Muscle of arm (tissue), 14 donors: ENCODE data around the gene USO1. TPM values are rescaled to one million over a fixed set of nuclear protein-coding genes. Genes with fewer than 3 reads are reported as not detected.
"Not testable (repeated sequence)": the region's sequence is repeated elsewhere in the genome, so short reads cannot be mapped to it uniquely, and the experiment has no call there.

Experiments
- DNase-seq: peaks from one replicate; pipeline ENCODE4 v3.0.0-alpha.2; 2013
- long read RNA-seq, 11 donors: transcript quantifications; one replicate each; lab custom pipeline, GENCODE V29; 2026
- polyA plus RNA-seq, 12 donors: library from polyadenylated mRNA; unstranded; fragments of 120-200 nt; gene quantifications; one replicate each; pipeline ENCODE4 v1.2.1, GENCODE V29; 2013; ENCODE audit not compliant: insufficient read length in 12 of 12

The USO1 gene
- 100 to 1,000 TPM in 11 of 12 donors, not detected in 1; 122 to 292 (median 220) TPM for polyA plus RNA-seq
- long read RNA-seq, donor 1, full-length matches to known transcripts = 9 of 15 reads
- long read RNA-seq, donor 1, partial matches to known transcripts = 6 of 15 reads
- long read RNA-seq, donor 1, other reads (novel, unspliced or antisense) = 0 of 15 reads
- long read RNA-seq, donor 2, full-length matches to known transcripts = 6 of 30 reads
- long read RNA-seq, donor 2, partial matches to known transcripts = 13 of 30 reads
- long read RNA-seq, donor 2, other reads (novel, unspliced or antisense) = 11 of 30 reads
- long read RNA-seq, donor 3, full-length matches to known transcripts = 5 of 16 reads
- long read RNA-seq, donor 3, partial matches to known transcripts = 11 of 16 reads
- long read RNA-seq, donor 3, other reads (novel, unspliced or antisense) = 0 of 16 reads
- long read RNA-seq, donor 4, full-length matches to known transcripts = 2 of 15 reads
- long read RNA-seq, donor 4, partial matches to known transcripts = 13 of 15 reads
- long read RNA-seq, donor 4, other reads (novel, unspliced or antisense) = 0 of 15 reads
- long read RNA-seq, donor 5, full-length matches to known transcripts = 6 of 64 reads
- long read RNA-seq, donor 5, partial matches to known transcripts = 52 of 64 reads
- long read RNA-seq, donor 5, other reads (novel, unspliced or antisense) = 6 of 64 reads
- long read RNA-seq, donor 6, full-length matches to known transcripts = 1 of 25 reads
- long read RNA-seq, donor 6, partial matches to known transcripts = 24 of 25 reads
- long read RNA-seq, donor 6, other reads (novel, unspliced or antisense) = 0 of 25 reads
- long read RNA-seq, donor 7 = 0 reads
- long read RNA-seq, donor 8, full-length matches to known transcripts = 3 of 55 reads
- long read RNA-seq, donor 8, partial matches to known transcripts = 52 of 55 reads
- long read RNA-seq, donor 8, other reads (novel, unspliced or antisense) = 0 of 55 reads
- long read RNA-seq, donor 9, full-length matches to known transcripts = 2 of 10 reads
- long read RNA-seq, donor 9, partial matches to known transcripts = 8 of 10 reads
- long read RNA-seq, donor 9, other reads (novel, unspliced or antisense) = 0 of 10 reads
- long read RNA-seq, donor 10, full-length matches to known transcripts = 2 of 29 reads
- long read RNA-seq, donor 10, partial matches to known transcripts = 27 of 29 reads
- long read RNA-seq, donor 10, other reads (novel, unspliced or antisense) = 0 of 29 reads
- long read RNA-seq, donor 11, partial matches to known transcripts = 15 of 15 reads
- long read RNA-seq, donor 11, other reads (novel, unspliced or antisense) = 0 of 15 reads

- peak; percentile 100 for DNase-seq
These were observed at the start of gene USO1 for GRCh38 chr4:75724066-75724866. TSS of gene USO1 (plus strand) at chr4:75724577. CDS start at chr4:75724820, 243 bp downstream.

DNA sequence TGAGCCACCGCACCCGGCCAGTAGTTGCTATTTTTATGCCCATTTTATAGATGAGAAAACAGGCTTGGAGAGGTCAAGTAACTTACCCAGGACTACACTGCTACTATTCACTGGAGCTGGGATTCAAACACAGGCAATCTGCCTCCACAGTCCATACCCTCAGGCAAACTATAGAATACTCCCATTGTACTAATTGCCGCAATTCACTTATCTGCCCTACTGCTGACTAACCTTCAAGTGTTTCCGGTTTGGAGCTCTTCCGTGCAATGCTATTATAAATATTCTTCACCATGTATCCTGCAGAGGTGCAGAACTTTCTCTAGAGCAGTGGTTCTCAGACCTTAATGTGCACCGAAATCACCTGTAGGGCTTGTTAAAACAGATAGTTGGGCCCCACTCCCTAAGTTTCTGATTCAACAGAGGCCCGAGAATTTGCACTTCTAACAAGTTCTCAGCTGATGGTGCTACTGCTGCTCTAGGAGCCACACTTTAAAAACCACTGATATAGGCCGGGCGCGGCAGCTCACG lies 49.3 kb upstream of the USO1 start:
- DNase-seq = no peak

DNA sequence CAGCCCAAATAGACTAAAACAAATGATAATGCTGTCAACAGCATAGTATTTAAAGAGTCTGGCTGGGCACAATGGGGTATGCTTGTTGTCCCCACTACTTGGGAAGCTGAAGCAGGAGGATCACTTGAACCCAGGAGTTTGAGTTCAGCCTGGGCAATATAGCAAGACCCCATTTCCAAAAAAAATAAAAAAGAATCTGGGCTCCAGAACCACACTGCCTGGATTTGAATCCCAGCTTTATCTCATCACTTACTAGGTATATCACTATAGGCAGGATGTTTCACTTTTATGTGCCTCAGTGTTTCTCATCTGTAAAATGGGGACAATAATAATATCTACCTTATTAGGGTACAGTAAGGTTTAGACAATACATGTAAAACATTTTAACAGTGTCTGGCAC lies 45.9 kb upstream of the USO1 start:
- no peak for DNase-seq

- no peak for DNase-seq
These were observed 45.4 kb upstream of the USO1 start for GRCh38 chr4:75678965-75679364.

DNA sequence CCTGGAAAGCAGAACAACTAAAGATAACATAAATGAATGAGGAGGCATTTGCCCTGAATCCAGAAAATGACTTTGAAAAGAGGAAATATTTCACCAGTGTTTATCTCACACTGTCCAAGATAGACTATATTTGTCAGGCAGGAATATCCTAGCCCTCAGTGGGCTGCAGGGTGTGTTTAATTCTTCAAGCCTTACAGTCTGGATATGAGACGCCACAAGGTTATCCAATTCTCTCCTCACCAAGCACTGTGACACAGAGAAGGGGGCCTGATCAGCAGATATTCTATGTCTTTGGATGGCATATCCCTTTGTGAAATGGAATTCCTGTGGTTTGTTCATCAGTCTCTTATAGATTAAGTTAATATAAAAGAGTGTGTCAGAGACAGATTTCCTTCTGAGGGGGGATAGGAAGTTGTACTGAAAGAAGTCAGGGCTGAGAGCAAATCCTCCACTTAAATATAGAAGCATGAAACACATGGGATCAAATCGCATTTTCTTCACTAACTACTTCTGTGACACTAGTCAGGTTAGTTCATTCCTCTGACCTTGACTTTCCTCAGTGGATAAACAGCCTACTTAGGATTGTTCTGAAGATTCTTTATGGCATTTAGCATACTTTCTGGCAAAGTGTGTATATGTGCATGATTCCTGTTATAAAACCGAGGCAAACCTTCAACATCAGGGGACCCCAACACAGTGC lies 44.4 kb upstream of the USO1 start:
- DNase-seq = no peak

DNA sequence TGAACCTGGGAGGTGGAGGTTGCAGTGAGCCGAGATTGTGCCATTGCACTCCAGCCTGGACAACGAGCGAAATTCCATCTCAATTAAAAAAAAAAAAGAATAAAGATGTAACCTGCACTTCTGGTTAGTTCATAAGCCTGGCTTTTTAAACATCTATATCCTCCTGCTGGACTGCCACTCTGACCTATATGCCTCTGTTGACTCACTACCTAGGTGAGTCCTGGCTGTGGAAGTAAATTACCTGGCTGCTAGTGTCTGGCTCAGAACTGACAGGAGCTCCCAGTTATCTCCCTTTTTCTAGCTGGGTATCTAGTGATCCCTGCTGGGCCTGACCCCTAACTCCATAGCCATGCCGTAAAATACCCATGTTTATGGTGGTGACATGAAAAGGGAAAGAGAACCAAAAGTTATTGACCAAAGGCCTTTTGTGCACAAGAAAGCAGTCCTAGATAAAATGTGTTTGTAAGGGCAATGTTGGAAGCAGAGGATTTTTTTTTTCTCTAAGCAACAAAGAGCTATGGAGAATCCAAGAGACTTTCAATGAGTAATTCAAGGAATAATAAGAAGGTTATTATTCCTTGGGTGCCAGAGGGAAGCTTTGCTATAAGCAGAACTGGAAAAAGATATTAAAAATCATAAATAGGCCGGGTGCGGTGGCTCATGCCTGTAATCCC lies 40.8 kb upstream of the USO1 start:
- no peak for DNase-seq

DNA sequence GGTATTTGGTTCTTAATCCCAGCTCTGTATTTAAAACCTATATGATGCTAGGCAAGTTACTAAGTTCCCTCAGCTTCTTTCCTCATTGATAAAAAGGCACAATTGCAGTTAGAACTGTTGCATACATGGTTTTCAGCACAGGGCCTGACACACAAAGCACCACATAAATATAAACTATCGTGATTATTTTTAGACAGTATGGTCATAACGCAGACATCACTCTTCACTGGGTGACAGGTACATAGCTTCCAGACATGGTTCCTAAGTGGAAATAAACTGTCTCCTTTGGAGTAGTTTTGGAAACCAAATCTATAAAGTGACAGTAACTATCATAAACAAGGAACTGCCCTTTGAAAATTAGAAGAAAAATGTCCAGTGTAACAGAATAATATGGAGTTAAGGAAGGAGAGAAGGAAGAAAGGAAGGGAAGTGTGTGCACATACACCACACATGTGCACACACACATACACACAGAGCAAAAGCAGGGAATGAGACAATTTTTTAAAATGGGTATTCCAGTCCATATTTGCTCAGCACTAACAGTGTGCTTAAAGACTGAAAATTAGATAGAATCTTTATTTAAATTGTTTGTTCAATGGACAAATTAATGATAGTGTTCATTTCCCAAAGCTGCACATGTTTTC lies 38.7 kb upstream of the USO1 start:
- no peak for DNase-seq

- DNase-seq = no peak
These were observed 38.0 kb upstream of the USO1 start for GRCh38 chr4:75686346-75686745.

GRCh38 chr4:75687125-75687524 lies 37.3 kb upstream of the USO1 start:
- DNase-seq = not testable (repeated sequence)

GRCh38 chr4:75692066-75692465 lies 32.3 kb upstream of the USO1 start:
- DNase-seq = not testable (repeated sequence)

DNA sequence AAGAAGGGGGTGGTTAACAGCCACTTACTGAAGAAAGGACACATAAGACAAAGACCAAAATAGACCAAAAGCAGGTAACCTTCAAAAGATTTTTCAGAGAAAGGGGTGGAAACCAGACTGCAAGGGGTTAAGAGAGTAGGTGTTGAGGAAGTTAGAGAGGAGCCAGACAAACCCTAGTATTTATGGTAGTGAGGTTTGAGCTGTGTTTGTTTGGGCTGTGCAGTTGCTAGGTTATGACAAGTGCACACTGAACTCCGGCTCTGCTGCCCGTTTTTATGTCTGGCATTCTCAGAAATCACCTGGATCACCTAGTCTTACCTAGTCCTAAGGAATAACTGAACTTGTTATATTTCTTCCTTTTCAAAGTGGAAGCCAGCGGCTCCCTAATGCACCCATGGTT lies 28.3 kb upstream of the USO1 start:
- no peak for DNase-seq

- no peak for DNase-seq
These were observed 27.8 kb upstream of the USO1 start for GRCh38 chr4:75696581-75696980.

- DNase-seq = no peak
These were observed 26.0 kb upstream of the USO1 start for GRCh38 chr4:75698162-75698962.

GRCh38 chr4:75698963-75699228 lies 25.5 kb upstream of the USO1 start:
- no peak for DNase-seq

DNA sequence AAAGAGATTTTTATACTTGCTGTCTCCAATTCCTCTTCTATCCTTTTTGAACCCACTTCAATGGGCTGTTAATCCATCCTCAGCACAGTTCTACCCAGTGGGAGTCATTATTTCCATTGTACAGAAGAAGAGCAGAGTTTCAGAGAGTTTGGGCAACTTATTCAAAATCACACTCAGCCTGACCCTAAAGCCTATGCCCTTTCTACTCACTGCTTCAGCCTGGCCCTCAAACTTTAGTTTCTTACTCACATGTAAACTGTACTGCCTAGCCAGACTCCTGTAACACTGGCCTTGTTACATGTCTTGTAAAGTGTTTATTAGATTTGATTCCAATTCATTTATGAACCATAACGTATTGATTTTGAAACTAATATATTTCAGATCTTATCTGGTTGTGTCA lies 25.1 kb upstream of the USO1 start:
- no peak for DNase-seq

DNA sequence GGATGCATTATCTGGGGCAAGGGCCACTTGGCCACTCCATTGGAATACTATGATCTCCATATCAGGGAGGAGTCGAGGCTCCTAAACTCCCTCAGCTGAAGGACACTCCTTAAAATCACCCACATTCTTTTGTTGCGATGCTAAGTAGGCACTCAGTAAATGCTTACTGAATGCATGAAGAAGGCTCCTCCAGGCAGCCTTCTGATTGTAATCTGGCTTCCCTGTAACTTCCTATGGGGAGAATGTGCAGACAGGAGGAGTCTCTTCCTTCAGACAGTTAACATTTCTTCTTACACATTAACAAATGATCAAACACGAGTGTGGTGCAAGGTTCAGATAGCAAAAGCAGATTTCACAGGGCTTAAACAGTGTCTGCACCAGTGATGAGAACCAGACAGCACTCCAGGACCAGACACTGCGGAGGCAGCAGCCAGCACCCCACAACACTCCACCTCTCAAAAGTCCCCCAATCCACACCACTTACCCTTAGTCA lies 21.4 kb upstream of the USO1 start:
- no peak for DNase-seq

GRCh38 chr4:75705198-75705977 lies 19.0 kb upstream of the USO1 start:
- DNase-seq = no peak
